Uterus (tissue), 2 donors: ENCODE data around the gene KLHL12.

ENCODE experiments used
- CTCF ChIP-seq, 4 experiments: fragments of 200-600 bp in 2 of 4; fragments of 450-650 bp in 2 of 4; sonication (generic) in 2 of 4; IDR thresholded peaks; one replicate each; pipeline ENCODE4 v1.5.1; 2016 to 2019; ENCODE audit warnings: antibody characterized with exemption in 4 of 4, mild to moderate bottlenecking in 2 of 4, moderate library complexity in 1 of 4
- POLR2A ChIP-seq, 2 donors: fragments of 450-650 bp; IDR thresholded peaks; one replicate each; pipeline ENCODE4 v1.6.1; 2016; ENCODE audit warnings: antibody characterized with exemption in 2 of 2, mild to moderate bottlenecking in 1 of 2, moderate library complexity in 1 of 2

GRCh38 chr1:202964791-202965410 is 37.9 kb upstream of the KLHL12 start:
- TF ChIP-seq CTCF (IDR thresholded peaks at IDR 0.05) (no peak), POLR2A (IDR thresholded peaks at IDR 0.05) (no peak)
